ENCODE results near the gene DDX10.

Gene DDX10

GRCh38 chr11:108897071-108897481, 232.2 kb downstream of the DDX10 start:
- in situ Hi-C loops (cut with HindIII; ENCODE audit: low sequenced_read_pairs): no loop called here

- in situ Hi-C loops (cut with HindIII; ENCODE audit: low sequenced_read_pairs): no loop called here
Measured at GRCh38 chr11:108897916-108898315, 233.0 kb downstream of the DDX10 start.

- in situ Hi-C loops (cut with HindIII; ENCODE audit: low sequenced_read_pairs): no loop called here
Measured at GRCh38 chr11:108901359-108901758, 236.5 kb downstream of the DDX10 start.

- in situ Hi-C loops (cut with HindIII; ENCODE audit: low sequenced_read_pairs): no loop called here
Measured at GRCh38 chr11:108902027-108902469, 237.2 kb downstream of the DDX10 start.

- in situ Hi-C loops (cut with HindIII; ENCODE audit: low sequenced_read_pairs): no loop called here
Measured at GRCh38 chr11:108904480-108904879, 239.6 kb downstream of the DDX10 start.

GRCh38 chr11:108906329-108906728, 241.5 kb downstream of the DDX10 start:
- in situ Hi-C loops (cut with HindIII; ENCODE audit: low sequenced_read_pairs): no loop called here

- in situ Hi-C loops (cut with HindIII; ENCODE audit: low sequenced_read_pairs): no loop called here
Measured at GRCh38 chr11:108906826-108907225, 242.0 kb downstream of the DDX10 start.

GRCh38 chr11:108909041-108909440, 244.2 kb downstream of the DDX10 start:
- in situ Hi-C loops (cut with HindIII; ENCODE audit: low sequenced_read_pairs): no loop called here

- in situ Hi-C loops (cut with HindIII; ENCODE audit: low sequenced_read_pairs): no loop called here
Measured at GRCh38 chr11:108909921-108910320, 245.1 kb downstream of the DDX10 start.

GRCh38 chr11:108912581-108912980, 247.7 kb downstream of the DDX10 start:
- in situ Hi-C loops (cut with HindIII; ENCODE audit: low sequenced_read_pairs): no loop called here

GRCh38 chr11:108913204-108913603, 248.3 kb downstream of the DDX10 start:
- in situ Hi-C loops (cut with HindIII; ENCODE audit: low sequenced_read_pairs): no loop called here

GRCh38 chr11:108914211-108914610, 249.3 kb downstream of the DDX10 start:
- in situ Hi-C loops (cut with HindIII; ENCODE audit: low sequenced_read_pairs): no loop called here

GRCh38 chr11:108914981-108915380, 250.1 kb downstream of the DDX10 start:
- in situ Hi-C loops (cut with HindIII; ENCODE audit: low sequenced_read_pairs): no loop called here

- in situ Hi-C loops (cut with HindIII; ENCODE audit: low sequenced_read_pairs): no loop called here
Measured at GRCh38 chr11:108915666-108916065, 250.8 kb downstream of the DDX10 start.

GRCh38 chr11:108916290-108916689, 251.4 kb downstream of the DDX10 start:
- in situ Hi-C loops (cut with HindIII; ENCODE audit: low sequenced_read_pairs): no loop called here

- in situ Hi-C loops (cut with HindIII; ENCODE audit: low sequenced_read_pairs): no loop called here
Measured at GRCh38 chr11:108916935-108917334, 252.1 kb downstream of the DDX10 start.

GRCh38 chr11:108921211-108921610, 256.3 kb downstream of the DDX10 start:
- in situ Hi-C loops (cut with HindIII; ENCODE audit: low sequenced_read_pairs): no loop called here

GRCh38 chr11:108922241-108922640, 257.4 kb downstream of the DDX10 start:
- in situ Hi-C loops (cut with HindIII; ENCODE audit: low sequenced_read_pairs): no loop called here

- in situ Hi-C loops (cut with HindIII; ENCODE audit: low sequenced_read_pairs): no loop called here
Measured at GRCh38 chr11:108923413-108923812, 258.5 kb downstream of the DDX10 start.

- in situ Hi-C loops (cut with HindIII; ENCODE audit: low sequenced_read_pairs): no loop called here
Measured at GRCh38 chr11:108926171-108926840, 261.4 kb downstream of the DDX10 start.

GRCh38 chr11:108926841-108927577, 262.1 kb downstream of the DDX10 start:
- in situ Hi-C loops (cut with HindIII; ENCODE audit: low sequenced_read_pairs): no loop called here

GRCh38 chr11:108927791-108928545, 263.1 kb downstream of the DDX10 start:
- in situ Hi-C loops (cut with HindIII; ENCODE audit: low sequenced_read_pairs): no loop called here

Data from DLD1 (cell line).